ENCODE results near the gene RAB3GAP2.
"Not testable (repeated sequence)": the region's sequence is repeated elsewhere in the genome, so short reads cannot be mapped to it uniquely, and the experiment has no call there.

The RAB3GAP2 gene

GRCh38 chr1:220198186-220199005 lies 73.9 kb downstream of the RAB3GAP2 start:
- no peak for DNase-seq (ENCODE audit: low spot score)

- no peak for DNase-seq (ENCODE audit: low spot score)
Observed at GRCh38 chr1:220195701-220196100, 76.6 kb downstream of the RAB3GAP2 start.

GRCh38 chr1:220189750-220190347 lies 82.4 kb downstream of the RAB3GAP2 start:
- peak; percentile 24 for DNase-seq (ENCODE audit: low spot score)

- no peak for DNase-seq (ENCODE audit: low spot score)
Observed at GRCh38 chr1:220188538-220188937, 83.7 kb downstream of the RAB3GAP2 start.

GRCh38 chr1:220186752-220187151 lies 85.5 kb downstream of the RAB3GAP2 start:
- DNase-seq (ENCODE audit: low spot score): no peak

GRCh38 chr1:220184506-220184905 lies 87.7 kb downstream of the RAB3GAP2 start:
- DNase-seq (ENCODE audit: low spot score): no peak

- no peak for DNase-seq (ENCODE audit: low spot score)
Observed at GRCh38 chr1:220182656-220183055, 89.6 kb downstream of the RAB3GAP2 start.

- no peak for DNase-seq (ENCODE audit: low spot score)
Observed at GRCh38 chr1:220182111-220182510, 90.1 kb downstream of the RAB3GAP2 start.

GRCh38 chr1:220176540-220176939 lies 95.7 kb downstream of the RAB3GAP2 start:
- DNase-seq (ENCODE audit: low spot score): no peak

GRCh38 chr1:220170836-220171526 lies 101.3 kb downstream of the RAB3GAP2 start:
- no peak for DNase-seq (ENCODE audit: low spot score)

- not testable (repeated sequence) for DNase-seq (ENCODE audit: low spot score)
Observed at GRCh38 chr1:220169887-220170286, 102.4 kb downstream of the RAB3GAP2 start.

- no peak for DNase-seq (ENCODE audit: low spot score)
Observed at GRCh38 chr1:220166853-220167252, 105.4 kb downstream of the RAB3GAP2 start.

GRCh38 chr1:220164517-220164916 lies 107.7 kb downstream of the RAB3GAP2 start:
- no peak for DNase-seq (ENCODE audit: low spot score)

GRCh38 chr1:220164116-220164515 lies 108.1 kb downstream of the RAB3GAP2 start:
- DNase-seq (ENCODE audit: low spot score): no peak

GRCh38 chr1:220160027-220160426 lies 112.2 kb downstream of the RAB3GAP2 start:
- no peak for DNase-seq (ENCODE audit: low spot score)

- no peak for DNase-seq (ENCODE audit: low spot score)
Observed at GRCh38 chr1:220159041-220159440, 113.2 kb downstream of the RAB3GAP2 start.

- not testable (repeated sequence) for DNase-seq (ENCODE audit: low spot score)
Observed at GRCh38 chr1:220158530-220158929, 113.7 kb downstream of the RAB3GAP2 start.

- no peak for DNase-seq (ENCODE audit: low spot score)
Observed at GRCh38 chr1:220157738-220158137, 114.5 kb downstream of the RAB3GAP2 start.

- no peak for DNase-seq (ENCODE audit: low spot score)
Observed at GRCh38 chr1:220156620-220157146, 115.6 kb downstream of the RAB3GAP2 start.

- no peak for DNase-seq (ENCODE audit: low spot score)
Observed at GRCh38 chr1:220153147-220153546, 119.1 kb downstream of the RAB3GAP2 start.

GRCh38 chr1:220151454-220151853 lies 120.8 kb downstream of the RAB3GAP2 start:
- DNase-seq (ENCODE audit: low spot score): no peak

- peak; percentile 31 for DNase-seq (ENCODE audit: low spot score)
Observed at GRCh38 chr1:220149742-220150141, 122.5 kb downstream of the RAB3GAP2 start.

GRCh38 chr1:220144051-220144450 lies 128.2 kb downstream of the RAB3GAP2 start:
- DNase-seq (ENCODE audit: low spot score): no peak
